Stomach (tissue), 4 donors: ENCODE data around the gene JAG2.

Experiments used
- POLR2AphosphoS5 ChIP-seq, 3 donors: sonication (generic); formaldehyde crosslinking; IDR thresholded peaks; one replicate each; pipeline ENCODE4 v1.6.1; 2016; ENCODE audit warnings: antibody characterized with exemption in 3 of 3
- TF ChIP-seq, protein P1 (sequence below), 7 experiments: fragments of 450-650 bp in 4 of 7; fragments of 200-600 bp in 3 of 7; sonication (generic) in 3 of 7; IDR thresholded peaks; one replicate each; pipeline ENCODE4 v1.5.1; 2016 to 2019; ENCODE audit warnings: antibody characterized with exemption in 7 of 7, control low read depth in 2 of 7, mild to moderate bottlenecking in 1 of 7

DNA sequence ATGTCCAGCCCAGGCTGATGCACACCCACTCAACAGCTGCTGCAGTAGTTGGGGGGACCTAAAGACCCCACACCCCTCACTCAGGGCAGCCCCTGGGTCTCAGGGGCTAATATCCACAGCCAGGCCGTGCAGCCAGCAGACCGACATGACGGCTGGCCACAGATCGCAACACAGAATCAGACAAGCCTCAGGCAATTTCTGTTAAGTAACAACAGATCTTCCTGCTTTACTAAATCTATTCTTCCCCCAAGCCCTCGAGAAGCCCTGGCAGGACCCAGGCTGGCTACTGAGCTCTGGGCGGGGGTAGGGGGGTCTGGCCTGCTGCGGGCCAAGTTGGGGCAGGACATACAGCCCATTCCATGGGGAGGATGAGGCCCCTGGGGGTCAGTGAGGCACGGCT, 40.5 kb upstream of the JAG2 start:
- TF ChIP-seq, protein P1, sequence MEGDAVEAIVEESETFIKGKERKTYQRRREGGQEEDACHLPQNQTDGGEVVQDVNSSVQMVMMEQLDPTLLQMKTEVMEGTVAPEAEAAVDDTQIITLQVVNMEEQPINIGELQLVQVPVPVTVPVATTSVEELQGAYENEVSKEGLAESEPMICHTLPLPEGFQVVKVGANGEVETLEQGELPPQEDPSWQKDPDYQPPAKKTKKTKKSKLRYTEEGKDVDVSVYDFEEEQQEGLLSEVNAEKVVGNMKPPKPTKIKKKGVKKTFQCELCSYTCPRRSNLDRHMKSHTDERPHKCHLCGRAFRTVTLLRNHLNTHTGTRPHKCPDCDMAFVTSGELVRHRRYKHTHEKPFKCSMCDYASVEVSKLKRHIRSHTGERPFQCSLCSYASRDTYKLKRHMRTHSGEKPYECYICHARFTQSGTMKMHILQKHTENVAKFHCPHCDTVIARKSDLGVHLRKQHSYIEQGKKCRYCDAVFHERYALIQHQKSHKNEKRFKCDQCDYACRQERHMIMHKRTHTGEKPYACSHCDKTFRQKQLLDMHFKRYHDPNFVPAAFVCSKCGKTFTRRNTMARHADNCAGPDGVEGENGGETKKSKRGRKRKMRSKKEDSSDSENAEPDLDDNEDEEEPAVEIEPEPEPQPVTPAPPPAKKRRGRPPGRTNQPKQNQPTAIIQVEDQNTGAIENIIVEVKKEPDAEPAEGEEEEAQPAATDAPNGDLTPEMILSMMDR (IDR thresholded peaks at IDR 0.05) = no peak
- no peak for TF ChIP-seq POLR2AphosphoS5 (IDR thresholded peaks at IDR 0.05)
